NK-92 (cell line): Measurements from ENCODE around the gene RIPOR3.

Source experiments
- DNase-seq: peaks from one replicate; lab custom pipeline; 2025; ENCODE audit not compliant: unreplicated experiment; lab: John Stamatoyannopoulos, UW

Gene RIPOR3

GRCh38 chr20:50592282-50593004 lies 98.9 kb downstream of the RIPOR3 start:
- no peak for DNase-seq

GRCh38 chr20:50591233-50591852 lies 100.0 kb downstream of the RIPOR3 start:
- no peak for DNase-seq

- no peak for DNase-seq
Measured at GRCh38 chr20:50590348-50590664, 101.0 kb downstream of the RIPOR3 start.

- no peak for DNase-seq
Measured at GRCh38 chr20:50589548-50590347, 101.6 kb downstream of the RIPOR3 start.

GRCh38 chr20:50588034-50588736 lies 103.2 kb downstream of the RIPOR3 start:
- no peak for DNase-seq

GRCh38 chr20:50587291-50587961 lies 103.9 kb downstream of the RIPOR3 start:
- DNase-seq = no peak

GRCh38 chr20:50586531-50587232 lies 104.7 kb downstream of the RIPOR3 start:
- no peak for DNase-seq

- no peak for DNase-seq
Measured at GRCh38 chr20:50585678-50586077, 105.7 kb downstream of the RIPOR3 start.

- DNase-seq = no peak
Measured at GRCh38 chr20:50585214-50585613, 106.1 kb downstream of the RIPOR3 start.

- DNase-seq = no peak
Measured at GRCh38 chr20:50584687-50585086, 106.7 kb downstream of the RIPOR3 start.

GRCh38 chr20:50583442-50584150 lies 107.7 kb downstream of the RIPOR3 start:
- DNase-seq = no peak

- DNase-seq = no peak
Measured at GRCh38 chr20:50582591-50583234, 108.6 kb downstream of the RIPOR3 start.

GRCh38 chr20:50582092-50582491 lies 109.2 kb downstream of the RIPOR3 start:
- no peak for DNase-seq

GRCh38 chr20:50580842-50581544 lies 110.3 kb downstream of the RIPOR3 start:
- DNase-seq = no peak

- DNase-seq = no peak
Measured at GRCh38 chr20:50580016-50580747, 111.2 kb downstream of the RIPOR3 start.

- DNase-seq = no peak
Measured at GRCh38 chr20:50579511-50579910, 111.8 kb downstream of the RIPOR3 start.

- DNase-seq = no peak
Measured at GRCh38 chr20:50578778-50579165, 112.6 kb downstream of the RIPOR3 start.
